ENCODE results near the gene GK. TPM values are rescaled to one million over a fixed set of nuclear protein-coding genes. Genes with fewer than 3 reads are reported as not detected.

The GK gene
- total and polyA plus RNA-seq, 2 of the 8 experiments (the other 6 are each of a cell fraction or from before 2014, with no cell fraction given): 2.9 to 11.2 TPM

GRCh38 chrX:30620980-30621618, 32.1 kb upstream of the GK start:
- Histone ChIP-seq H3K23ac (ENCODE audit: insufficient read length) (no peak overlapping the region), H2BK5ac (ENCODE audit: low read depth, low read length) (no peak overlapping the region), H2BK15ac (ENCODE audit: low read length) (no peak overlapping the region), H4K5ac (ENCODE audit: insufficient read length, low read depth, low read length) (no peak overlapping the region), H2BK120ac (replicated peaks; ENCODE audit: low read depth, low read length) (no peak overlapping the region), H3K4me1 (replicated peaks in 1 of 4; ENCODE audit: control insufficient read depth in 3 of 4, insufficient read depth in 4 of 4, low read length in 3 of 4) (no peaks in the 10 kb centered on the region), H3K4ac (replicated peaks; ENCODE audit: insufficient read length, low read depth, low read length) (no peak overlapping the region), H3K14ac (ENCODE audit: insufficient read length) (no peak overlapping the region), H3K4me2 (ENCODE audit: insufficient read depth in 1 of 2, low read depth in 2 of 2, low read length in 2 of 2) (no peak overlapping the region), H3K27ac (ENCODE audit: low read depth, low read length) (no peak overlapping the region), H4K91ac (replicated peaks; ENCODE audit: insufficient read length, low read length) (no peak overlapping the region), H3K23me2 (ENCODE audit: low read depth, low read length) (no peaks in the 10 kb centered on the region), H2BK12ac (ENCODE audit: low read depth, low read length) (no peak overlapping the region), H4K20me1 (replicated peaks in 1 of 2; ENCODE audit: control insufficient read depth in 1 of 2, insufficient read depth in 2 of 2, low read length in 2 of 2) (no peaks in the 10 kb centered on the region), H3K18ac (ENCODE audit: extremely low read depth, low read length) (no peak overlapping the region), H3K9me3 (ENCODE audit: insufficient read depth in 2 of 2, low read depth in 1 of 2, low read length in 1 of 2) (peaks cover 0 to 5% of the 10 kb centered on the region in 2 experiments; a peak in 1 of 4 replicates), H2BK20ac (ENCODE audit: low read length) (no peak overlapping the region), H3K36me3 (ENCODE audit: control insufficient read depth in 2 of 4, insufficient read depth in 4 of 4, low read length in 3 of 4) (no peaks in the 10 kb centered on the region), H2AFZ (ENCODE audit: low read length) (no peak overlapping the region), H4K8ac (ENCODE audit: extremely low read depth, insufficient read depth, low read length) (no peak overlapping the region), H2AK5ac (ENCODE audit: low read depth, low read length) (no peak overlapping the region), H3K79me1 (ENCODE audit: low read depth, low read length) (no peaks in the 10 kb centered on the region), H3K27me3 (replicated peaks in 1 of 4; ENCODE audit: control insufficient read depth in 3 of 4, extremely low read depth in 1 of 4, insufficient read depth in 3 of 4, low read length in 3 of 4) (no peaks in the 10 kb centered on the region), H3K4me3 (ENCODE audit: extremely low read depth in 1 of 4, insufficient read depth in 2 of 4, low read depth in 3 of 4, low read length in 4 of 4) (no peak overlapping the region), H3K56ac (replicated peaks; ENCODE audit: insufficient read length, low read depth, low read length) (no peak overlapping the region), H3K79me2 (ENCODE audit: control insufficient read depth in 1 of 2, insufficient read depth in 2 of 2, low read length in 2 of 2) (no peaks in the 10 kb centered on the region), H3K9ac (replicated peaks in 1 of 4; ENCODE audit: extremely low read depth in 1 of 4, low read depth in 3 of 4, low read length in 3 of 4) (no peak overlapping the region)
- DNase-seq (ENCODE audit: low read depth in 1 of 2, low spot score in 2 of 2) (no peak), FAIRE-seq (no peak)
- ChIA-PET CTCF (ENCODE audit: partially characterized antibody) (interaction anchor here (1.9 kb wide), 1 partner anchor 14 kb away, joined by 6 read pairs; no protein-coding TSS in a partner anchor), POLR2A (ENCODE audit: partially characterized antibody) (no interaction called here)
- 100% methylated on average over 2 of the region's 2 CpGs; no CpG with 5 or more reads in 1 of the 2 experiments for WGBS, 2 experiments (ENCODE audit: extremely low coverage in 1 of 2, insufficient coverage in 1 of 2, insufficient read length in 1 of 2, insufficient replicate concordance in 2 of 2, low coverage in 1 of 2, low lambda C conversion rate in 2 of 2, missing lambda C conversion rate in 1 of 2)
- TF ChIP-seq RBBP5 (IDR thresholded peaks at IDR 0.05; ENCODE audit: borderline replicate concordance, low read depth, low read length) (no peak), CBX8 (IDR thresholded peaks at IDR 0.05; ENCODE audit: borderline replicate concordance, low read depth, low read length) (no peak)

Measured in H1 (cell line).